HG02610 (cell line): Measurements from ENCODE around the gene PGM3.

Source experiments
- ATAC-seq: cut with Tn5 transposase; IDR thresholded peaks from one replicate; pipeline ENCODE4 v1.9.1; 2021; ENCODE audit warnings: mild to moderate bottlenecking, moderate library complexity; ENCODE audit not compliant: unreplicated experiment

PGM3 gene

GRCh38 chr6:83185096-83185495 lies 8.0 kb downstream of the PGM3 start:
- no peak for ATAC-seq

- ATAC-seq, result no peak
Observed at GRCh38 chr6:83183082-83183828, 9.8 kb downstream of the PGM3 start.

DNA sequence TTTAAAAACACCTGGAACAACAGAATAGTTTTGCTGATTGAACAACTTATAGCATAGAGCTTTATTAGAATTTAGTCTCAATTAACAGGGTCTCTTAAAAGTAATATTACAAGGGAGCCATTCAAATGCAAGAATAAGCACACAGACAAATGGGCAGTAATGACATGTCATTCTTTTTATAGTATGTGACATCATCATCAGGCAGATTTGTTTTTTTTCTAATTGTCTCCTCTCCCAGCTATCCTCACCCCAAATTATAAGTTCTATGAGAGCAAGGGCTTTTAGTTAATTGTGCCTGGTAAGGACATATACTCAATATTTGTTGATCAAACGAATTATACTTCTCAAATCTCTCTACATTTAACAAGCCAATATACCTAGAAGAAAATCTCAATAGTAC lies 11.0 kb downstream of the PGM3 start:
- ATAC-seq, result no peak

DNA sequence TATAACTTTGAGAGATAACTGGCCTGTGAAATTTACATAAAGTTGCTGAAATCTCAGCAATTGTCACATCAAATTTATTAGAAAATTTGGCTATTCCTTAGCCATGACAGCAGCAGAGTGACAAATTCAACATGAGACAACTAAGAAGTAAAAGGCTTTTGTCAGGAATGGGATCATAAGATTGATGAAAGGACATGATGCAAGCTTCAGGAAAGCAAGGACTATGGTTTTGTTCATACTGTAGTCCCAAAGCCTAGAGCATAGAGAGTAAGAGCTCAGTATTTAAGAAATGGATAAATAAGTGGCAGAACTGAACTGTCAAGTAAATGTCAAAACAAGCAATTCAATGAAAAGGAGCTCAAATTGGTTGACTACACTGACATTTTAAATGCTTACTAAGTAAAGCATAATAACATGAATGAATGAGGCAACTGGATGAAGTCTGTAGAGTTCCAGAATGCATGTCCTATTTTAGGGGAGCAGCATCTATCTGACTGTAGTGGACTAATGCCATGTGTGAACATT lies 12.6 kb downstream of the PGM3 start:
- no peak for ATAC-seq

DNA sequence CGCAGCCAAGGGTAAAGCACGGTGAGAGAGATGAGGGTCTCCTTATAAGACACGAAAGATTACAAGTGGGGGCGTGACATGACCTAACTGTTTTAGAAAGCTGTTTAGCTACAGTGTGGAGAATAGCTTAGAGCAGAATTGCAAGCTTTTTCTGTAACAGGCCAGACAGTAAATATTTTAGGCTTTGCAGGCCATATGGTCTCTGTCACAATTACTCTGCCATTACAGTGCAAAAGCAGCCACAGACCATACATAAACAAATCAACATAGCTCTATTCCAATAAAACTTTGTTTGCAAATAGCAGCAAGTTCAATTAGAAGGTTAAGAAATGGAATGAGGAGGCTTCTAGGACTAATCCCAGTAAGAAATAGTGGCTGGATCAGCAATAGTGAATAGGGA lies 16.8 kb downstream of the PGM3 start:
- no peak for ATAC-seq

DNA sequence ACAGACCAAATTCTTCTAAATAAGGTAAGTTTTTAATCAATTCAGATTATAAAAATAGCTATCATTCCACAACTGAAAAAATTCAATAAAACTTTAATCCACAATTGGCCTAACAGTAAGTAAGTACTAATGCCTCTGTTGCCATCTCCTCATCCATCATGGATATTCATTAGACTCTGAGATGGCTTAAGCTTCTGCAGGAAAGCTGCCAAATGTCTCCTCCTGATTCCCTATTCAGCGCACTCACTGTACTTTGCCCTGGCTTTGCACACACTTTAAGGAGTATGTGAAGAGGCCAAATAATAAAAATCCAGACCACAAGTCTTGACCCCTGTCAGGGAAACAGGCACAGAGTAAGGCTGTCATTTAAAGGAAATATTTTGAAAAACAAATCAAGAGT lies 23.6 kb downstream of the PGM3 start:
- no peak for ATAC-seq

- ATAC-seq, result no peak
Observed at GRCh38 chr6:83169106-83169505, 24.0 kb downstream of the PGM3 start.

GRCh38 chr6:83168556-83168955 lies 24.5 kb downstream of the PGM3 start:
- ATAC-seq, result no peak

- ATAC-seq, result no peak
Observed at GRCh38 chr6:83167726-83168278, 25.3 kb downstream of the PGM3 start.

- no peak for ATAC-seq
Observed at GRCh38 chr6:83160167-83160566, 32.9 kb downstream of the PGM3 start.

DNA sequence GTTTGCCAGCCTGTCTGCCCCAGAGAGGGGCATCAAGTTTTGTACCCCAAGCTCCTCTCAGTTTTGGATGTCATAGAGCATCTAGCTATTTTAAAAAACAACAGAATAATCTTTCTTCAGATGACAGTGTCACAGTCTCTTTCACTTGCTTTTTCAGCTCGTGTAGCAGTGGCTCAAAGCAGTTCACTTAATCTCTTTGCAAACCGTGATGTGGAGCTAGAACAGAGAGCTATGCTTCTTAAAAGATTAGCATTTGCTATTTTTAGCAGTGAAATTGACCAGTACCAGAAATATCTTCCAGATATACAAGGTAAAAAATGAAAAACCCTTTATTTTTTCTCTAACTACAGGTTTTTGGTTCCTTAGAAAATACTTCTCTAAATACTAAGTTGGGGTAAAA lies 37.3 kb downstream of the PGM3 start:
- ATAC-seq, result no peak

GRCh38 chr6:83153883-83154521 lies 39.1 kb downstream of the PGM3 start:
- ATAC-seq, result no peak

DNA sequence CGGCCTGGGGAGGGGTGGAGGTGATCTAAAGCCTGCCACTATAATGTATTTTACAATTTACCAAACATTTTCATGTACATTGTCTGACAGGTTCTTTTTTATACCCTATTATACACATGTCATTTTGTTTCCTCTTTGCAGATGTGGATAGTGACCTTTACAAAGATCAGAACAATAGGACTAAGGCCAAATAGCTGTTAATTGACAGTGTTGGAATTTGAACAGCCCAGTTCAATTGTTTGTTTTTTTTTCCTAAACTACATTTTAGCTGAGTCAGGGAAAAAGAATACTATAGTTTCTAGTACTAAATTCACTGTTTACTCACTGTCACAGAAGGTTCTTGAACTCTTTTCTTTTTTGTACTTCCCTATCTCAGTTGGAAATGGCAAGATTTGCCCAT lies 40.2 kb downstream of the PGM3 start:
- no peak for ATAC-seq

DNA sequence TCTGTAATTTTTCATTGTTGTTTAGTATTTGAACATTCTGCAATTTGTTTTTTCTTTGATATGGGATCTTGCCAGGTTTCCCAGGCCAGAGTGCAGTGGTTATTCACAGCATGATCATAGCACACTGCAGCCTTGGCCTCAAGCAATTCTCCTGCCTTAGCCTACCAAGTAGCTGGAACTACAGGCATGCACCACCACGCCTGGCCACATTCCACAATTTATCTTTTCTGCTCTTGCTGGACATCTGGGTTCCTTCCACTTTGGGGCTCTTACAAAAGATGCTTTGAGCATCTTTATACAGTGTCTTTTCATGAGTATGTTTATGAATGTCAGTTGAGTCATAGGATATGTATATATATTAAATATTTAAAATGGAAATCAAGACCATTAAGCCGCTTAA lies 42.0 kb downstream of the PGM3 start:
- ATAC-seq, result no peak

DNA sequence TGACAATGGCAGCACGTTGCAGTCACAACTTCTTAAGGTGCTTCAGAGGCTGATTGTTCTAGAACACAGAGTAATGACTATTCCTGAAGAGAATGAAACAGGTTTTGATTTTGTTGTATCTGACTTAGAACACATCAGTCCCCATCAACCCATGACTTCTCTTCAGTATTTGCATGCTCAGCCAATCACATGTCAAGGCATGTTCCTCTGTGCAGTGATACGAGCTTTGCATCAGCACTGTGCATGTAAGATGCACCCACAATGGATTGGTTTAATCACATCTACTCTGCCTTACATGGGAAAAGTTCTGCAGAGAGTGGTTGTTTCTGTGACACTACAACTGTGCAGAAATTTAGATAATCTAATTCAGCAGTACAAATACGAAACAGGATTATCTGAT lies 54.3 kb downstream of the PGM3 start:
- ATAC-seq, result no peak

DNA sequence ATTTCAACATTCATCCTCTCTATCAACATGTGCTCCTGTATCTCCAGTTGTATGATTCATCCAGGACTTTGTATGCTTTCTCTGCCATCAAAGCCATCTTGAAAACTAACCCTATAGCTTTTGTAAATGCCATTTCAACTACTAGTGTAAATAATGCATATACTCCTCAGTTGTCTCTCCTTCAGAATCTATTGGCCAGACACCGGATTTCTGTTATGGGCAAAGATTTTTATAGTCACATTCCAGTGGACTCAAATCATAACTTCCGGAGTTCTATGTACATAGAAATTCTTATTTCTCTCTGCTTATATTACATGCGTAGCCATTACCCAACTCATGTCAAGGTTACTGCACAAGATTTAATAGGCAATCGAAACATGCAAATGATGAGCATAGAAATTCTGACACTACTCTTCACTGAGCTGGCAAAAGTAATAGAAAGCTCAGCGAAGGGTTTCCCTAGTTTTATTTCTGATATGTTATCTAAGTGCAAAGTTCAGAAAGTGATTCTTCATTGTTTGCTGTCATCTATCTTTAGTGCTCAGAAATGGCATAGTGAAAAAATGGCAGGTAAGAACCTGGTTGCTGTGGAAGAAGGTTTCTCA lies 54.8 kb downstream of the PGM3 start:
- ATAC-seq, result no peak

DNA sequence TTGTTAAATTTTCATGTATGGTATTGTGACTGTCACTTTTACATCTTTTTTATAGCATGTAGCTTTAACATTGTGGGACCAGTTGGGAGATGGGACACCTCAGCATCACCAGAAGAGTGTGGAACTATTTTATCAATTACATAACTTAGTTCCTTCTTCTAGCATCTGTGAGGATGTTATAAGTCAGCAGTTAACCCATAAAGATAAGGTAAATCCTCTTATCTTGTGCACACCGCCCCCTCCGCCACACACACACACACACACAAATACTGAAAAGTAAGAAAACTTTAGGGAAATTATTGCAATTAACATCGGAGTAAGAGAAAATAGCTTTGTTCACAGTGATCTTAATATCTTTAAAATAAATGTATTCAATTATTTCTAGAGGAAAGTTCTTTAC lies 60.9 kb downstream of the PGM3 start:
- no peak for ATAC-seq

DNA sequence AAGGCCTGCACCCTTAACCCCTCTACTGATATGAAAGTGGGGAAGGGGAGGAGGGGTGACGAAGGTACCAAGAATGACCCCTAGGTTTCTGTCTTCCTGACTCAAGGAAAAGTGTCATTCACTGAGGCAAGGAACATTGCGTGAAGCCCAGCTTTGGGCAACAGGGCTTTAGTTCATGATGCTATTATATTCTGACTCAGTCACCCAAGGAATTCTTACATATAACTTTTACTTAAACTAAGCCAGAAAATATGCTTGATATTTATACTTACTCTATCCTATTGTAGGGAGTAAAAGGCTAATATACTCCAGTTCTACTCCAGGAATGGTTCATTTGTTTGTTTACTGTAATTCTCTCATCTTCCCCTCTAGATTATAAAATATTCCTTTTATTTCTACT lies 65.1 kb downstream of the PGM3 start:
- ATAC-seq, result no peak

DNA sequence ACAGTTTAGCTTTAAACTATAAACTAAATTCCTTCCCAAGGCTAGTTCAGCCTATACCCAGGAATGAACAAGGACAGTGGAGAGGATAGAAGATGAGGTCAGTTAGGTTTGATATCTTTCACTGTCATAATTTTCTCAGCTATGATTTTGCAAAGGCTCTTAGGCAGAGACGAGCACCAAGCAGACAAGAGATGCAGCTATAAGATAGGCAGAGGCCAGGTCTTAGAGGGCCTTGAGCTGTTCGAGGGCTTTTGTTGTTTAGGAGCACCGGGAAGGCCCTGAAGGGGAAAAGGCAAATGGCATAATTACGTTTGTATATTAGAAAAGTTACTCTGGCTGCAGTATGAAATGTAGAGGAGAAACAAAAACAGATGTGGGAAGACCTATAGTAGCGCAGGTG lies 65.8 kb downstream of the PGM3 start:
- no peak for ATAC-seq

DNA sequence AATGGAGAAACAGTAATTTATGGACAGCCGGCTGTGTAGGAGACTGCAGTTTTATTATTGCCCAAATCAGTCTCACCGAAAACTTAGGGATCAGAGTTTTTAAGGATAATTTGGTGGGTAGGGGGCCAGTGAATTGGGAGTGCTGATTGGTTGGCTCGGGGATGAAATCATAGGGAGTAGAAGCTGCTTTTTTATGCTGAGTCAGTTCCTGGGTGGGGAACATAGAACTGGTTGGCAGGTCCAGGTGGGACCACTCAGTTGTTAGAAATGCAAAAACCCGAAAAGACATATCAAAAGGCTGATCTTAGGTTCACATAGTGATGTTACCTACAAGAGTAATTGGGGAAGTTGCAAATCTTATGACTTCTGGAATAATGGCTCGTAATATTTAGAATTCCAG lies 66.3 kb downstream of the PGM3 start:
- no peak for ATAC-seq

DNA sequence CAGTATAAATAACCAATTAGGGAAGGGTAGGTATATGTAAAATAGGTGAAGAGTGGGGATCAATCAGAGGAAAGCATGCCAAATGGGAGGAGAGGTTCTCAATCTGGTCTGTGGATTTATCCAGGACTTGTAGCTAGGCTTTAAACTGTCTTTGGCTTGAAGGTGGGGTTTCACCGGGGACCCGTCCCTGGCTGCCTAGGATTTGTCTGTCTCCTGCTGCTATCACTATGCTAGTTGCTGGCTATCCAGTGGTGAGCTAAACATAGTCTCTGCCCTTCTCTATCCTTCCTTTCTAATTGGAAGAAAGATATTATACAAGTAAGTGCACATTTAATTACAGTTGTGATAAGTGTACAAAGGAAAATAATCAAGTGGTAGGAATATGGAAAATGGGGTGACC lies 66.8 kb downstream of the PGM3 start:
- no peak for ATAC-seq

- no peak for ATAC-seq
Observed at GRCh38 chr6:83125425-83125824, 67.6 kb downstream of the PGM3 start.
